H9 (cell line): ENCODE data around the gene VTCN1. TPM values are rescaled to one million over a fixed set of nuclear protein-coding genes. Genes with fewer than 3 reads are reported as not detected.

ENCODE experiments used
- DNase-seq: peaks from one replicate; pipeline ENCODE4 v3.0.0-alpha.2; 2017
- H2AFZ ChIP-seq: one replicate; pipeline ENCODE4 v1.6.1; 2013; ENCODE audit warnings: mild to moderate bottlenecking, low read length, control low read depth, moderate library complexity
- H2AK5ac ChIP-seq: 2 replicates; pipeline ENCODE4 v1.6.1; 2013; ENCODE audit warnings: low read length, control low read depth, mixed read lengths; ENCODE audit not compliant: insufficient read length
- H2BK120ac ChIP-seq: one replicate; pipeline ENCODE4 v1.6.1; 2013; ENCODE audit warnings: low read depth, mild to moderate bottlenecking, low read length, control low read depth, inconsistent platforms; ENCODE audit not compliant: poor library complexity, severe bottlenecking
- H2BK12ac ChIP-seq: 2 replicates; pipeline ENCODE4 v1.6.1; 2013; ENCODE audit warnings: low read length, control low read depth, mixed read lengths, low read depth; ENCODE audit not compliant: insufficient read length
- H2BK15ac ChIP-seq: 2 replicates; pipeline ENCODE4 v1.6.1; 2013; ENCODE audit warnings: low read depth, low read length, control low read depth
- H2BK20ac ChIP-seq: one replicate; pipeline ENCODE4 v1.6.1; 2013; ENCODE audit warnings: low read depth, mild to moderate bottlenecking, low read length, control low read depth, inconsistent platforms; ENCODE audit not compliant: poor library complexity, severe bottlenecking
- H2BK5ac ChIP-seq: 2 replicates; pipeline ENCODE4 v1.6.1; 2013; ENCODE audit warnings: low read length, control low read depth, mixed read lengths; ENCODE audit not compliant: insufficient read length
- H3K14ac ChIP-seq: 2 replicates; pipeline ENCODE4 v1.6.1; 2013; ENCODE audit warnings: low read length, control low read depth; ENCODE audit not compliant: insufficient read depth
- H3K18ac ChIP-seq: 2 replicates; pipeline ENCODE4 v1.6.1; 2013; ENCODE audit warnings: low read depth, mild to moderate bottlenecking, mixed read lengths, low read length, control low read depth; ENCODE audit not compliant: insufficient read length
- H3K23ac ChIP-seq: 2 replicates; pipeline ENCODE4 v1.6.1; 2013; ENCODE audit warnings: low read length, control low read depth, mixed read lengths, low read depth; ENCODE audit not compliant: insufficient read length
- H3K23me2 ChIP-seq: 2 replicates; pipeline ENCODE4 v1.6.1; 2013; ENCODE audit warnings: low read depth, mild to moderate bottlenecking, mixed read lengths, low read length, control low read depth; ENCODE audit not compliant: insufficient read length, poor library complexity, severe bottlenecking
- H3K27ac ChIP-seq: 2 replicates; pipeline ENCODE4 v1.5.1; 2013; ENCODE audit warnings: low read length, control low read depth, mixed read lengths, low read depth; ENCODE audit not compliant: insufficient read length
- H3K27me3 ChIP-seq: 2 replicates; pipeline ENCODE4 v1.6.1; 2013; ENCODE audit warnings: low read length, control low read depth, inconsistent platforms; ENCODE audit not compliant: insufficient read depth
- H3K4ac ChIP-seq: 2 replicates; pipeline ENCODE4 v1.6.1; 2013; ENCODE audit warnings: low read depth, mild to moderate bottlenecking, control low read depth, inconsistent platforms, low read length, moderate library complexity
- H3K4me1 ChIP-seq: 2 replicates; pipeline ENCODE4 v1.6.1; 2013; ENCODE audit warnings: low read length, control low read depth, inconsistent platforms; ENCODE audit not compliant: insufficient read depth
- H3K4me2 ChIP-seq: 2 replicates; pipeline ENCODE4 v1.6.1; 2013; ENCODE audit warnings: low read length, control low read depth, mixed read lengths; ENCODE audit not compliant: insufficient read length, insufficient read depth
- H3K56ac ChIP-seq: 2 replicates; pipeline ENCODE4 v1.6.1; 2013; ENCODE audit warnings: low read depth, mild to moderate bottlenecking, mixed read lengths, low read length, control low read depth; ENCODE audit not compliant: insufficient read length
- H3K79me1 ChIP-seq: 2 replicates; pipeline ENCODE4 v1.6.1; 2013; ENCODE audit warnings: low read depth, mild to moderate bottlenecking, moderate library complexity, low read length, control low read depth, inconsistent platforms; ENCODE audit not compliant: insufficient read depth, poor library complexity, severe bottlenecking
- H3K79me2 ChIP-seq: 2 replicates; pipeline ENCODE4 v1.6.1; 2013; ENCODE audit warnings: low read length, control low read depth, inconsistent platforms; ENCODE audit not compliant: insufficient read depth
- H3K9ac ChIP-seq: 2 replicates; pipeline ENCODE4 v1.6.1; 2013; ENCODE audit warnings: low read length, control low read depth, mixed read lengths; ENCODE audit not compliant: insufficient read length; ENCODE audit errors: extremely low read depth
- H3K9me3 ChIP-seq: one replicate; pipeline ENCODE4 v1.6.1; 2013; ENCODE audit warnings: low read depth, low read length, inconsistent platforms; ENCODE audit not compliant: control insufficient read depth
- H3T11ph ChIP-seq: one replicate; pipeline ENCODE4 v1.6.1; 2013; ENCODE audit warnings: mild to moderate bottlenecking, low read length, control low read depth, inconsistent platforms
- H4K20me1 ChIP-seq: one replicate; pipeline ENCODE4 v1.6.1; 2013; ENCODE audit not compliant: control insufficient read depth, insufficient read length, insufficient read depth
- H4K5ac ChIP-seq: 2 replicates; pipeline ENCODE4 v1.6.1; 2013; ENCODE audit warnings: low read depth, mild to moderate bottlenecking, mixed read lengths, low read length, control low read depth; ENCODE audit not compliant: insufficient read length
- H4K8ac ChIP-seq: replicated peaks from 2 replicates; pipeline ENCODE4 v1.6.1; 2013; ENCODE audit warnings: low read length, control low read depth, mixed read lengths, low read depth; ENCODE audit not compliant: insufficient read length
- H4K91ac ChIP-seq: 2 replicates; pipeline ENCODE4 v1.6.1; 2013; ENCODE audit warnings: low read depth, mild to moderate bottlenecking, moderate library complexity, mixed read lengths, low read length, control low read depth; ENCODE audit not compliant: insufficient read length
- H3K27ac Mint-ChIP-seq, 3 experiments: 2 replicates in 2 of 3; 3 replicates in 1 of 3; pipeline ENCODE4 v1.8.0; 2020 to 2021; ENCODE audit warnings: mixed read lengths in 3 of 3, mild to moderate bottlenecking in 1 of 3, moderate library complexity in 1 of 3
- H3K27me3 Mint-ChIP-seq: 2 replicates; pipeline ENCODE4 v1.8.0; 2021; ENCODE audit warnings: low read depth, mild to moderate bottlenecking, moderate library complexity, mixed read lengths
- H3K36me3 Mint-ChIP-seq, 3 experiments: 2 replicates in 2 of 3; 3 replicates in 1 of 3; pipeline ENCODE4 v1.8.0; 2020 to 2021; ENCODE audit warnings: low read depth in 3 of 3, mixed read lengths in 3 of 3; ENCODE audit not compliant: insufficient read depth in 1 of 3
- H3K4me1 Mint-ChIP-seq, 2 experiments: 2 replicates each; pipeline ENCODE4 v1.8.0; 2020; ENCODE audit warnings: mixed read lengths in 2 of 2
- H3K4me3 Mint-ChIP-seq, 2 experiments: 2 replicates in 1 of 2; 3 replicates in 1 of 2; pipeline ENCODE4 v1.8.0; 2020 to 2021; ENCODE audit warnings: mild to moderate bottlenecking in 2 of 2, mixed read lengths in 2 of 2, moderate library complexity in 1 of 2
- H3K9me3 Mint-ChIP-seq, 2 experiments: 2 replicates in 1 of 2; 3 replicates in 1 of 2; pipeline ENCODE4 v1.8.0; 2020; ENCODE audit warnings: mild to moderate bottlenecking in 2 of 2, mixed read lengths in 2 of 2, moderate library complexity in 1 of 2
- WGBS: extraction: QIAGEN DNeasy Blood & Tissue Kit; methylation state at CpG from one replicate; pipeline ENCODE4 v1.1.7; 2013; ENCODE audit warnings: missing lambda C conversion rate, low lambda C conversion rate, mixed read lengths; ENCODE audit not compliant: insufficient read length; ENCODE audit errors: extremely low coverage; 5-methylcytosine and 5-hydroxymethylcytosine counted together
- total RNA-seq: library from RNA; stranded (reverse); gene quantifications from 2 replicates; pipeline ENCODE4 v1.2.1, GENCODE V29; 2021
- TF ChIP-seq, protein P1 (sequence below): fragments of 200-600 bp; sonication (generic); conservative IDR thresholded peaks from 3 replicates; pipeline ENCODE4 v1.8.0; 2021; ENCODE audit warnings: antibody characterized with exemption, mild to moderate bottlenecking

The VTCN1 gene
- total RNA-seq, 1 experiment from 2014 or later, result 0.33 TPM

DNA sequence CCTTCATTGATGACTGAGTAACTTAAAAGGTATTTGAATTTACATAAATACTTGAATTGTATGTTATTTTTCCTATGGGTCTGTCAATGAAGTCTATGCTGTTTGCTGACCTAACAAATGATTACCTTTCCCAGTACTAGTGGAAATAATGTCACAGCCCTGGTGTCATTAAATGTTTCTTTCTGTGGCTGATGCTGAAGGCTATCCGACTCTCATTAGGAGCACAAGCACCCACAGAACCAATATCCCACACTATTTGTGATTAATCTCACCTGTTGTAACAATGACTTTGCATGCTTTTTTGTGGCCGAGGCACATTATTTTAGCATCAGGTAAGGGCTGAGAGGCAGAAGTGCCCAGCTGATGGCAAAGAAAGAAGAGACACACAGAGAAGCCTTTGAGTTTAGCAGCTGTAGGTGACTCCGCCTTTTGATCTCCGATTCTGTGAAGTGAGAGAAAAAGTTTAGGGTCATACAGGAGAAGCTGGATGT lies 63.3 kb downstream of the VTCN1 start:
- no peak overlapping the region for H3K4me2 ChIP-seq
- no peak overlapping the region for H3K9ac ChIP-seq
- no peak overlapping the region for H3K14ac ChIP-seq
- H2BK120ac ChIP-seq, result no peak overlapping the region
- no peak overlapping the region for H4K8ac ChIP-seq
- H3K4me1 ChIP-seq, result peaks cover 3% of the 10 kb centered on the region; the same call in 1 of the 2 replicates
- H3K4me1 Mint-ChIP-seq, result peaks cover 21 to 24% of the 10 kb centered on the region in 2 experiments
- H2AFZ ChIP-seq, result no peak overlapping the region
- no peak overlapping the region for H3K4ac ChIP-seq
- H3K27me3 ChIP-seq, result no peaks in the 10 kb centered on the region
- no peak overlapping the region for H3K4me3 Mint-ChIP-seq
- peaks cover 8 to 9% of the 10 kb centered on the region in 2 experiments; a peak in 4 of 5 replicates for H3K9me3 Mint-ChIP-seq
- no peak overlapping the region for H2BK12ac ChIP-seq
- H2BK15ac ChIP-seq, result no peak overlapping the region
- no peaks in the 10 kb centered on the region for H3K23me2 ChIP-seq
- H3K27ac Mint-ChIP-seq, result no peak overlapping the region
- no peaks in the 10 kb centered on the region for H3K79me2 ChIP-seq
- no peak overlapping the region for H3K27ac ChIP-seq
- H2BK20ac ChIP-seq, result no peak overlapping the region
- H3K18ac ChIP-seq, result no peak overlapping the region
- peaks cover 5 to 14% (median 11%) of the 10 kb centered on the region in 3 experiments; a peak in 6 of 7 replicates for H3K36me3 Mint-ChIP-seq
- H4K20me1 ChIP-seq, result no peaks in the 10 kb centered on the region
- no peak overlapping the region for H4K5ac ChIP-seq
- no peaks in the 10 kb centered on the region for H3K9me3 ChIP-seq
- H3T11ph ChIP-seq, result no peak overlapping the region
- no peak overlapping the region for H3K23ac ChIP-seq
- no peak overlapping the region for H2BK5ac ChIP-seq
- no peak overlapping the region for H2AK5ac ChIP-seq
- no peak for DNase-seq
- no CpG with 5 or more reads among the region's 4 CpGs for WGBS
- H3K27me3 Mint-ChIP-seq, result no peaks in the 10 kb centered on the region
- H3K79me1 ChIP-seq, result no peaks in the 10 kb centered on the region
- H3K56ac ChIP-seq, result no peak overlapping the region
- TF ChIP-seq, protein P1, sequence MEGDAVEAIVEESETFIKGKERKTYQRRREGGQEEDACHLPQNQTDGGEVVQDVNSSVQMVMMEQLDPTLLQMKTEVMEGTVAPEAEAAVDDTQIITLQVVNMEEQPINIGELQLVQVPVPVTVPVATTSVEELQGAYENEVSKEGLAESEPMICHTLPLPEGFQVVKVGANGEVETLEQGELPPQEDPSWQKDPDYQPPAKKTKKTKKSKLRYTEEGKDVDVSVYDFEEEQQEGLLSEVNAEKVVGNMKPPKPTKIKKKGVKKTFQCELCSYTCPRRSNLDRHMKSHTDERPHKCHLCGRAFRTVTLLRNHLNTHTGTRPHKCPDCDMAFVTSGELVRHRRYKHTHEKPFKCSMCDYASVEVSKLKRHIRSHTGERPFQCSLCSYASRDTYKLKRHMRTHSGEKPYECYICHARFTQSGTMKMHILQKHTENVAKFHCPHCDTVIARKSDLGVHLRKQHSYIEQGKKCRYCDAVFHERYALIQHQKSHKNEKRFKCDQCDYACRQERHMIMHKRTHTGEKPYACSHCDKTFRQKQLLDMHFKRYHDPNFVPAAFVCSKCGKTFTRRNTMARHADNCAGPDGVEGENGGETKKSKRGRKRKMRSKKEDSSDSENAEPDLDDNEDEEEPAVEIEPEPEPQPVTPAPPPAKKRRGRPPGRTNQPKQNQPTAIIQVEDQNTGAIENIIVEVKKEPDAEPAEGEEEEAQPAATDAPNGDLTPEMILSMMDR, result no peak
- H4K91ac ChIP-seq, result no peak overlapping the region
